Measurements from ENCODE around the gene ELFN1. TPM values are rescaled to one million over a fixed set of nuclear protein-coding genes. Genes with fewer than 3 reads are reported as not detected.

The ELFN1 gene
- total RNA-seq, 2 donors from 2014 or later = 0.33 to 1.3 TPM

DNA sequence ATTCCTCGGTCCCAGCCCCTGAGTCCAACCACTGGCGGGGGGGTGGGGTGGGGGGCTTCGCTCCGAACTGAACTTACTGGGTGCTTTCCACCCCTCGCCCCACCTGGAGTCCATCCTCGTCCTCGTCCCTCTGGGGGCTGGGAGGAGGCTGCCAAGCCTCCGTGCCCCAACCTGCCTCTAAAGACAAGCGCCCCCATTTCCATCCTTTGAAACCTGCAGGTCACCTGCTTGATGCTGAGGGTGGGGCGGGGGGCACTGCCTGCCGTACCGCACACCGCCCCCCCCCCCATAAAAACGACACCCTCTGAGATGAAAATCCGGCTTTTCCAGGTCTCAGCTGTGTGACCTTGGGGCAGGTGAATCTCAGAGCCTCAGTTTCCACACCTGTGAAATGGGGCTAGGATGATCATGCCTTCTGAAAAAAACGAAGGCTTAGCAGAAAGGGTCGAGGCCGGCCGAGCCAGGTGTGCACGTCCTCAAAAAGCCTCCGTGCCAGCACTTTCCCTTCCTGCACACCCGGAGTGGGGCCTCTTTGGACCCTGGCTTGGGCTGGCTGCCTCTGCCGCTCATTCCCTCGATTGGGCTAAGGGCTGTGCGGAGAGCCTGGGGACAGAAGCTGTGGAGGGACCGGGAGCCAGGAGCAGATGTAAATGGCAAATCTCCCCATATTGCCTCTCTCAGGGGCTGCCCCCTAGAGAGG lies 967 bp downstream of the ELFN1 start:
- ATAC-seq (no peak), DNase-seq (peak in 2 of 4 donors; percentile 3 to 8)
- H3K27ac ChIP-seq = no peak overlapping the region
- H3K27me3 ChIP-seq = peaks cover 9 to 27% of the 10 kb centered on the region in 2 donors
- 24 to 27% methylated on average over 18 to 26 of the region's 26 CpGs for WGBS, 2 donors
- H3K36me3 ChIP-seq (replicated peaks in 1 of 2; ENCODE audit: insufficient read depth in 1 of 2, low read depth in 2 of 2) = no peaks in the 10 kb centered on the region
- H3K4me1 ChIP-seq = peaks cover 39% of the 10 kb centered on the region
- no peak overlapping the region for H3K4me3 ChIP-seq
- intact Hi-C loops (cut with DNase I) = no loop called here
- H3K9me3 ChIP-seq = no peaks in the 10 kb centered on the region
- TF ChIP-seq POLR2A (IDR thresholded peaks at IDR 0.05) = no peak

DNA sequence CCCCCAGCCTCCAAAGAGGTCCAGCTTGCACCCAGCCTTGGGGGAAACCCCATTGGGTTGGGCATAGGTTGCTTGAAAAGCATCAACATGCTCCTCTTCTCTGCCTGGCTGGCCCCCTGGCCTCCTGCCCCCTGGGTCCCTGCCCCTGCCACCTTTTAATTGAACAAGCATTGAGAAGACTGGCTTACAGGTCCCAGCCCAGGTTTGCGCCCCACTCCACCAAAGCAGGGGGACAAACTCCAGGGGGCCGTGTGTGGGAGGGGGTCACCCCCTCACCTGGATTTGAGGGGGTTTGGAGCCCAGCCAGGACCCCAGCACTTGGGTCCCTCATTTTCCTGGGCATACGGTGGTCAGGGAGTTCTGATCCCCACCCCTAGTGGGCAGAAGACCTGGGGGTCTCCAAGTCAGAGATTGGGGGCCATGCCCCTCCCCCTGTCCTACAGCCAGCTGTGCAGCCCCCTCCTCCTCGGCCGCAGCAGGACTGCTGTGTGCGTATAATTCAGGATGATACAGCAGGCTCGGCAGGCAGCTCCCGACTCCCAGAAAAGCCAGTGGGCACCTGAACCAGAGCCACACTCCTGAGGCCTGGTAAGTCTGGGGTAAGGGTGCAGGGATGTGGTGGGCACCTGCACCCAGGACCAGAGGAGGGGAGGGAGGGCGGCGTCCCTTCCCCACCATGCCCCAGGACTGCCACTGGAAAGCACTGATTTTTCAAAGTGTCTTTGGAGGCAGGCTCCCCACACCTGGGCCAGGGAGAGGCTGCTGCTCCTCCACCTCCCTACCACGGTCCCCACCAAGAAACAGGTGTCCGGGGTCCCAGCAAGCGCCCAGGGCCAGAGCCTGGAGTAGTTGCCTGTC lies 1.7 kb downstream of the ELFN1 start:
- no peak overlapping the region for H3K4me3 ChIP-seq
- DNase-seq = peak in 2 of 4 donors; percentile 3 to 11
- peaks cover 31% of the 10 kb centered on the region for H3K4me1 ChIP-seq
- H3K27me3 ChIP-seq = peaks cover 9 to 19% of the 10 kb centered on the region in 2 donors
- H3K36me3 ChIP-seq (replicated peaks in 1 of 2; ENCODE audit: insufficient read depth in 1 of 2, low read depth in 2 of 2) = no peaks in the 10 kb centered on the region
- WGBS, 2 donors = 61 to 64% methylated on average over 5 to 13 of the region's 13 CpGs
- ATAC-seq = no peak
- intact Hi-C loops (cut with DNase I) = no loop called here
- no peak overlapping the region for H3K27ac ChIP-seq
- TF ChIP-seq, protein P1, sequence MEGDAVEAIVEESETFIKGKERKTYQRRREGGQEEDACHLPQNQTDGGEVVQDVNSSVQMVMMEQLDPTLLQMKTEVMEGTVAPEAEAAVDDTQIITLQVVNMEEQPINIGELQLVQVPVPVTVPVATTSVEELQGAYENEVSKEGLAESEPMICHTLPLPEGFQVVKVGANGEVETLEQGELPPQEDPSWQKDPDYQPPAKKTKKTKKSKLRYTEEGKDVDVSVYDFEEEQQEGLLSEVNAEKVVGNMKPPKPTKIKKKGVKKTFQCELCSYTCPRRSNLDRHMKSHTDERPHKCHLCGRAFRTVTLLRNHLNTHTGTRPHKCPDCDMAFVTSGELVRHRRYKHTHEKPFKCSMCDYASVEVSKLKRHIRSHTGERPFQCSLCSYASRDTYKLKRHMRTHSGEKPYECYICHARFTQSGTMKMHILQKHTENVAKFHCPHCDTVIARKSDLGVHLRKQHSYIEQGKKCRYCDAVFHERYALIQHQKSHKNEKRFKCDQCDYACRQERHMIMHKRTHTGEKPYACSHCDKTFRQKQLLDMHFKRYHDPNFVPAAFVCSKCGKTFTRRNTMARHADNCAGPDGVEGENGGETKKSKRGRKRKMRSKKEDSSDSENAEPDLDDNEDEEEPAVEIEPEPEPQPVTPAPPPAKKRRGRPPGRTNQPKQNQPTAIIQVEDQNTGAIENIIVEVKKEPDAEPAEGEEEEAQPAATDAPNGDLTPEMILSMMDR (IDR thresholded peaks at IDR 0.05) = no peak
- TF ChIP-seq POLR2A (IDR thresholded peaks at IDR 0.05) = no peak
- no peaks in the 10 kb centered on the region for H3K9me3 ChIP-seq

DNA sequence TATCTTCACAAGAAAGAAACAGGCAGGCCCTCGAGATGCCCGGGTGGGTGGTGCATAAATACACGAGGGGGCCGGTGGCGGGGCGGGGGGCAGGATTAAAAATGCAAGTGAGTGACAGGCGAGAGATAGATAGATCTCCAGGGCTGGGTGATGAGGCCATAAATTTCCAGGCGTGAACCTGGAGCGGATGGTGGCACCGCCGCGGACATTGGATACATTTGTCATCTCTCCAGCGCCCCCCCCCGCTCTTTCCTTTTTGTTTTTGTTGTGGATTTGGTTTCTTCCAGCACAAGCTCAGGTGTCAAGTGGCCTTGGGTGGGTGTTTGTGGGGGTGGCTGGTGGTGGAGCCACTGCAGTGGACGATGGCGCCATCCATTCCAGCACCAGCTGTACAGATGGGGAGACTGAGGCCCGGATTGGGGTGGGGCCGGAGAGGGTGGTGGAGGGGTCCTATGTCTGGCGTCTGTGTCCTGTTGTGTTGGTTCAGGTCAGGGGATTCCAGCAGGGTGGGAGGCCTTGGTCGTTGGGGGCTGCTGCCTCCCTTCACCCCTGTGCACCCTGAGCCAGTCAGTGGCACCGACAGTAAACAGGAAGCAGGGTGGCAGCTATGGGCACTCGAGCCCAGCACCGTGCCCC lies 2.9 kb downstream of the ELFN1 start:
- no peaks in the 10 kb centered on the region for H3K36me3 ChIP-seq (replicated peaks in 1 of 2; ENCODE audit: insufficient read depth in 1 of 2, low read depth in 2 of 2)
- no peak overlapping the region for H3K27ac ChIP-seq
- intact Hi-C loops (cut with DNase I) = no loop called here
- no peak overlapping the region for H3K4me3 ChIP-seq
- DNase-seq (peak in 2 of 4 donors; percentile 2 to 8), ATAC-seq (no peak)
- H3K4me1 ChIP-seq = peaks cover 19% of the 10 kb centered on the region
- 66 to 76% methylated on average over 23 of the region's 23 CpGs for WGBS, 2 donors
- TF ChIP-seq POLR2A (IDR thresholded peaks at IDR 0.05) = no peak
- TF ChIP-seq, protein P1 (IDR thresholded peaks at IDR 0.05) = no peak
- H3K27me3 ChIP-seq = peaks cover 9 to 11% of the 10 kb centered on the region in 2 donors
- no peaks in the 10 kb centered on the region for H3K9me3 ChIP-seq

DNA sequence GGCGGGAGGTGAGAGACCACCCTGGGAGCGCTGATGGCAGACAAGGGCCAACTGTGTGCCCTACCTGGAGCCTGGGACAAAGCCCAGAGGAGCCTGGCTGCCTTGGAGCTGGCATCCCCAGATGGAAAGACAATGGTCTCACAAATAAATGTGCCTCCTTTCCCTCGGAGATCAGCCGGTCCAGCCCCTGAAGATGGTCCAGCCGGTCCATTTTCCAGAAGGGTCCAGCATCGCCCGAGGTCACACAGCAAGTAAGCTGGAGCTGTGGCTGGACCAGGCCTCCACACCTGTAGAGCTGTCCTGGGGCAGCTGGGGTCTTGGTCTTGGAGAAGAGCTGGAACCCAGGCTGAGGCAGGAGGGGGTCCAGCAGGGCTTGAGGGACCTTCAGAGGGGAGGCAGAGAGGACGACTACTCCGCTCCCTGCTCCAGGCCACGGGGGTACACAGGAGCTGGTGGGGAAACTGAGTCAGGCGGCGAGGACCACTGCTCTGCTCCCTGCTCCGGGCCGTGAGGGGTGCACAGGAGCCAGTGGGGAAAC lies 3.6 kb downstream of the ELFN1 start:
- TF ChIP-seq, protein P1 (IDR thresholded peaks at IDR 0.05) = no peak
- no peak for TF ChIP-seq POLR2A (IDR thresholded peaks at IDR 0.05)
- intact Hi-C loops (cut with DNase I) = no loop called here
- WGBS, 2 donors = 61 to 78% methylated on average over 10 to 12 of the region's 14 CpGs
- H3K4me1 ChIP-seq = peaks cover 13% of the 10 kb centered on the region
- DNase-seq (peak in 2 of 4 donors; percentile 3 to 7), ATAC-seq (no peak)
- H3K36me3 ChIP-seq (replicated peaks in 1 of 2; ENCODE audit: insufficient read depth in 1 of 2, low read depth in 2 of 2) = no peaks in the 10 kb centered on the region
- no peak overlapping the region for H3K27ac ChIP-seq
- no peak overlapping the region for H3K4me3 ChIP-seq
- peaks cover 9 to 11% of the 10 kb centered on the region in 2 donors for H3K27me3 ChIP-seq
- no peaks in the 10 kb centered on the region for H3K9me3 ChIP-seq

Measured in body of pancreas (tissue), 4 donors.